ENCODE results near the gene CYB5R3. TPM values are rescaled to one million over a fixed set of nuclear protein-coding genes. Genes with fewer than 3 reads are reported as not detected.

The CYB5R3 gene
- total and polyA plus RNA-seq, 2 donors (not counting 3 experiments of a cell fraction or from before 2014, with no cell fraction given): 217 to 263 TPM

- Histone ChIP-seq H3K4me2 (ENCODE audit: insufficient read depth, low read length) (no peak overlapping the region), H3K79me2 (ENCODE audit: control insufficient read depth, insufficient read depth, low read length) (no peaks in the 10 kb centered on the region), H2AFZ (ENCODE audit: low read depth, low read length) (no peak overlapping the region), H3K4me3 (replicated peaks in 1 of 3; ENCODE audit: insufficient read depth in 1 of 3, low read depth in 1 of 3, low read length in 3 of 3) (no peak overlapping the region), H3K4me1 (ENCODE audit: control insufficient read depth, extremely low read depth, insufficient read depth, low read length) (peaks cover 5% of the 10 kb centered on the region), H3K9ac (replicated peaks; ENCODE audit: extremely low read depth, insufficient read depth, low read length) (no peak overlapping the region), H3K27ac (ENCODE audit: insufficient read depth, low read depth, low read length) (no peak overlapping the region), H4K20me1 (replicated peaks; ENCODE audit: control insufficient read depth, extremely low read depth, insufficient read depth, low read length) (no peaks in the 10 kb centered on the region), H3K27me3 (ENCODE audit: control insufficient read depth in 2 of 2, insufficient read depth in 2 of 2, low read length in 2 of 2) (no peaks in the 10 kb centered on the region), H3K9me3 (replicated peaks; ENCODE audit: control insufficient read depth, insufficient read depth, low read length) (no peaks in the 10 kb centered on the region), H3K9me1 (replicated peaks; ENCODE audit: control insufficient read depth, extremely low read depth, insufficient read depth, low read length) (no peaks in the 10 kb centered on the region), H3K36me3 (ENCODE audit: control insufficient read depth in 2 of 2, extremely low read depth in 1 of 2, insufficient read depth in 2 of 2, low read length in 2 of 2) (peaks cover 0 to 4% of the 10 kb centered on the region in 2 experiments)
- POLR2A ChIA-PET: no interaction called here
- DNase-seq (ENCODE audit: low read depth, low spot score): no peak
- dilution Hi-C loops (cut with MboI; ENCODE audit: extremely low pct_ligation_motif_present, low sequenced_read_pairs) (no loop called here), intact Hi-C loops (cut with micrococcal nuclease) (no loop called here)
- TF ChIP-seq EZH2 (IDR thresholded peaks at IDR 0.05; ENCODE audit: borderline replicate concordance, low read depth, low read length, severe bottlenecking): no peak
- TF ChIP-seq GATA2 (IDR thresholded peaks at IDR 0.05; ENCODE audit: insufficient read depth, insufficient read length, low read depth, low read length): no peak
- no peak for TF ChIP-seq POLR2A (IDR thresholded peaks at IDR 0.05; ENCODE audit: low read depth, low read length)
- no peak for TF ChIP-seq JUN (IDR thresholded peaks at IDR 0.05; ENCODE audit: borderline replicate concordance, insufficient read depth, insufficient read length, low read depth)
- TF ChIP-seq CTCF (IDR thresholded peaks at IDR 0.05; ENCODE audit: extremely low read depth in 1 of 2, insufficient read depth in 1 of 2, low read depth in 1 of 2, low read length in 2 of 2): no peak
- TF ChIP-seq MYC (IDR thresholded peaks at IDR 0.05; ENCODE audit: low read depth, low read length): no peak
- no peak for TF ChIP-seq FOS (IDR thresholded peaks at IDR 0.05; ENCODE audit: borderline replicate concordance, insufficient read depth, low read length)
- CTCF ChIA-PET: interaction anchor here (0.7 kb wide), 1 partner anchor 43 kb away, joined by 3 read pairs; no protein-coding TSS in a partner anchor
- no peak for FAIRE-seq
- no TSS peak for BruUV-seq (replicated peaks)
These were observed 47.3 kb upstream of the CYB5R3 start for GRCh38 chr22:42696331-42696967.

Data from endothelial cell of umbilical vein (primary cell).